Osteocyte (in vitro differentiated cells): ENCODE data around the gene VCL. TPM values are rescaled to one million over a fixed set of nuclear protein-coding genes. Genes with fewer than 3 reads are reported as not detected.

Experiments used
- DNase-seq: peaks from one replicate; pipeline ENCODE4 v3.0.0; 2021; ENCODE audit warnings: mixed read lengths; ENCODE audit not compliant: unreplicated experiment; ENCODE audit errors: extremely low spot score
- H3K27ac Mint-ChIP-seq: one replicate; pipeline ENCODE4 v1.8.0; 2021; ENCODE audit warnings: mild to moderate bottlenecking, mixed read lengths; ENCODE audit not compliant: unreplicated experiment
- H3K27me3 Mint-ChIP-seq: one replicate; pipeline ENCODE4 v1.8.0; 2021; ENCODE audit warnings: mixed read lengths; ENCODE audit not compliant: unreplicated experiment
- H3K36me3 Mint-ChIP-seq: one replicate; pipeline ENCODE4 v1.8.0; 2021; ENCODE audit warnings: mixed read lengths; ENCODE audit not compliant: unreplicated experiment
- H3K4me1 Mint-ChIP-seq: one replicate; pipeline ENCODE4 v1.8.0; 2021; ENCODE audit warnings: mixed read lengths; ENCODE audit not compliant: unreplicated experiment
- H3K4me3 Mint-ChIP-seq: one replicate; pipeline ENCODE4 v1.8.0; 2021; ENCODE audit warnings: mild to moderate bottlenecking, moderate library complexity, mixed read lengths; ENCODE audit not compliant: unreplicated experiment
- H3K9me3 Mint-ChIP-seq: one replicate; pipeline ENCODE4 v1.8.0; 2021; ENCODE audit warnings: mixed read lengths; ENCODE audit not compliant: unreplicated experiment
- CTCF ChIP-seq: fragments of 200-600 bp; sonication (generic); IDR thresholded peaks from 2 replicates; pipeline ENCODE4 v1.5.0; 2021; ENCODE audit warnings: antibody characterized with exemption, mild to moderate bottlenecking, moderate library complexity
- total RNA-seq: library from RNA; stranded (reverse); gene quantifications from 2 replicates; pipeline ENCODE4 v1.2.1, GENCODE V29; 2021

Gene VCL
- total RNA-seq, 1 donor from 2014 or later: 338 TPM

GRCh38 chr10:74113546-74113945 lies 115.6 kb downstream of the VCL start:
- Mint-ChIP-seq H3K27me3 (no peaks in the 10 kb centered on the region), H3K27ac (peak overlapping the region; percentile 68), H3K36me3 (peaks cover 75% of the 10 kb centered on the region), H3K4me3 (no peak overlapping the region), H3K4me1 (peaks cover 16% of the 10 kb centered on the region), H3K9me3 (no peaks in the 10 kb centered on the region)
- DNase-seq: no peak
- TF ChIP-seq CTCF: no peak

- Mint-ChIP-seq H3K4me3 (no peak overlapping the region), H3K27ac (peak overlapping the region; percentile 68), H3K9me3 (no peaks in the 10 kb centered on the region), H3K4me1 (peaks cover 21% of the 10 kb centered on the region), H3K36me3 (peaks cover 76% of the 10 kb centered on the region), H3K27me3 (no peaks in the 10 kb centered on the region)
- no peak for TF ChIP-seq CTCF
- DNase-seq: no peak
These were observed 116.1 kb downstream of the VCL start for GRCh38 chr10:74114041-74114448.

- H3K9me3 Mint-ChIP-seq: no peaks in the 10 kb centered on the region
- TF ChIP-seq CTCF: no peak
- no peak overlapping the region for H3K4me3 Mint-ChIP-seq
- H3K36me3 Mint-ChIP-seq: peaks cover 58% of the 10 kb centered on the region
- no peaks in the 10 kb centered on the region for H3K27me3 Mint-ChIP-seq
- peak overlapping the region; percentile 91 for H3K27ac Mint-ChIP-seq
- no peak for DNase-seq
- H3K4me1 Mint-ChIP-seq: peaks cover 33% of the 10 kb centered on the region
These were observed 119.8 kb downstream of the VCL start for GRCh38 chr10:74117738-74118137.

DNA sequence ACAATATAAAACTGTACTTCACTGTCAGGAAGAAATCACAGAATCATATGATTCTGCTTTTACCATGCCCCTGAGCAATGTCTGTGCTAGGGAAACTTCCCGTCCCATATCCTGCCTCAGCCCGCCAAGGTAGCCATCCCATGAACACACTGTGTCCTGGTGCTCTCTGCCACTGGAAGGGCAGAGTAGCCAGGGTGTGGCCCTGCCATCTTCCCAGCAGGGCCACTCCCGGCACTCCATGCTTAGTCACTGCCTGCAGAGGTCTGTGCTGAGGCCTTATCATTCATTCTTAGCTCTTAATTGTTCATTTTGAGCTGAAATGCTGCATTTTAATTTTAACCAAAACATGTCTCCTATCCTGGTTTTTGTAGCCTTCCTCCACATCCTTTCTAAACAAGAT lies 120.9 kb downstream of the VCL start:
- H3K27ac Mint-ChIP-seq: peak overlapping the region; percentile 91
- no peaks in the 10 kb centered on the region for H3K9me3 Mint-ChIP-seq
- TF ChIP-seq CTCF: no peak
- H3K36me3 Mint-ChIP-seq: peaks cover 60% of the 10 kb centered on the region
- H3K4me1 Mint-ChIP-seq: peaks cover 29% of the 10 kb centered on the region
- no peak overlapping the region for H3K4me3 Mint-ChIP-seq
- H3K27me3 Mint-ChIP-seq: no peaks in the 10 kb centered on the region
- no peak for DNase-seq

DNA sequence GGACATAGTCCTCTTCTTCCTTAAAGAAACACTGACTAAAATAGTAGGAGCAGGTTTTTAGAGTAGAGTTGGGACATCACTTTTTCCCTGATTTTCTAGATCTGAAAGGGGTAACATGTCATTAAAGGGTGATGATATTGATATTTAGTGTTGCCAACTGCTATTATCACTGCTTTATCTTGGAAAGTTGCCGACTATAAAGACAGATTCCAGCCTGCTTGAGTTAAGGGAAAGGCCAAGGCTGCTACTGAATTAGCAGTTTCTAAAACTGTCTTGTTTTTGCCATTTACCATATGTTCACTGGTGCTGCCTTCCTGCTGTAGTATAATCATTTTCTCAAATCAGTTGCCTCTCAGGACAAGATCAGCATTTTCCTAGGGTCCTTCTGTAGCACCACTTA lies 123.0 kb downstream of the VCL start:
- DNase-seq: no peak
- no peaks in the 10 kb centered on the region for H3K9me3 Mint-ChIP-seq
- H3K4me3 Mint-ChIP-seq: no peak overlapping the region
- TF ChIP-seq CTCF: no peak
- H3K4me1 Mint-ChIP-seq: peaks cover 28% of the 10 kb centered on the region
- peak overlapping the region; percentile 3 for H3K27ac Mint-ChIP-seq
- peaks cover 53% of the 10 kb centered on the region for H3K36me3 Mint-ChIP-seq
- no peaks in the 10 kb centered on the region for H3K27me3 Mint-ChIP-seq
